C4-2B (cell line): ENCODE results near the gene PSMB5.

Experiments
- ZFX ChIP-seq: fragments of 450-650 bp; IDR thresholded peaks from 2 replicates; pipeline ENCODE4 v1.6.1; 2017
- TF ChIP-seq, protein P1 (sequence below): fragments of 450-650 bp; conservative IDR thresholded peaks from 2 replicates; pipeline ENCODE4 v1.5.1; 2017; ENCODE audit warnings: mild to moderate bottlenecking

DNA sequence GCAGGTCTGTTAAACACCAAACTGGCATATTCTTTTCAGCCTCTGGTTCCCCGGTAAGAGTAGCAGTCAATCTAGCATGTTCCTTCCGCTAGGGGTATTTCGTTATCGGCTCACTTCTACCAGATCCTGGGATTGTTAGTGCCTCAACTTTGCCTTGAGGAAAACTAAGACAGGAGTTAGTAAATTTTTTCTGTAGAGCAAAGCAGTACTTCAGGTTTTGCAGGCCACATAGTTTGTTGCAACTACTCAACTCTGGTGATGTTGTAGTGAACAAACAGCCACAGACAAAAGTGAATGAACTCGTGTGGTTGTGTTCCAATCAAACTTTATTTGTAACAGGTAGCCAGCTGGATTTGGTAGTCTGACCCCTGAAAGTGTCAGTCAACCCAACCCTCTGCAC lies 28.9 kb upstream of the PSMB5 start:
- no peak for TF ChIP-seq ZFX
- TF ChIP-seq, protein P1, sequence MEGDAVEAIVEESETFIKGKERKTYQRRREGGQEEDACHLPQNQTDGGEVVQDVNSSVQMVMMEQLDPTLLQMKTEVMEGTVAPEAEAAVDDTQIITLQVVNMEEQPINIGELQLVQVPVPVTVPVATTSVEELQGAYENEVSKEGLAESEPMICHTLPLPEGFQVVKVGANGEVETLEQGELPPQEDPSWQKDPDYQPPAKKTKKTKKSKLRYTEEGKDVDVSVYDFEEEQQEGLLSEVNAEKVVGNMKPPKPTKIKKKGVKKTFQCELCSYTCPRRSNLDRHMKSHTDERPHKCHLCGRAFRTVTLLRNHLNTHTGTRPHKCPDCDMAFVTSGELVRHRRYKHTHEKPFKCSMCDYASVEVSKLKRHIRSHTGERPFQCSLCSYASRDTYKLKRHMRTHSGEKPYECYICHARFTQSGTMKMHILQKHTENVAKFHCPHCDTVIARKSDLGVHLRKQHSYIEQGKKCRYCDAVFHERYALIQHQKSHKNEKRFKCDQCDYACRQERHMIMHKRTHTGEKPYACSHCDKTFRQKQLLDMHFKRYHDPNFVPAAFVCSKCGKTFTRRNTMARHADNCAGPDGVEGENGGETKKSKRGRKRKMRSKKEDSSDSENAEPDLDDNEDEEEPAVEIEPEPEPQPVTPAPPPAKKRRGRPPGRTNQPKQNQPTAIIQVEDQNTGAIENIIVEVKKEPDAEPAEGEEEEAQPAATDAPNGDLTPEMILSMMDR: no peak
